ENCODE data around the gene INAVA.
"Not testable (repeated sequence)": the region's sequence is repeated elsewhere in the genome, so short reads cannot be mapped to it uniquely, and the experiment has no call there.

Gene INAVA

DNA sequence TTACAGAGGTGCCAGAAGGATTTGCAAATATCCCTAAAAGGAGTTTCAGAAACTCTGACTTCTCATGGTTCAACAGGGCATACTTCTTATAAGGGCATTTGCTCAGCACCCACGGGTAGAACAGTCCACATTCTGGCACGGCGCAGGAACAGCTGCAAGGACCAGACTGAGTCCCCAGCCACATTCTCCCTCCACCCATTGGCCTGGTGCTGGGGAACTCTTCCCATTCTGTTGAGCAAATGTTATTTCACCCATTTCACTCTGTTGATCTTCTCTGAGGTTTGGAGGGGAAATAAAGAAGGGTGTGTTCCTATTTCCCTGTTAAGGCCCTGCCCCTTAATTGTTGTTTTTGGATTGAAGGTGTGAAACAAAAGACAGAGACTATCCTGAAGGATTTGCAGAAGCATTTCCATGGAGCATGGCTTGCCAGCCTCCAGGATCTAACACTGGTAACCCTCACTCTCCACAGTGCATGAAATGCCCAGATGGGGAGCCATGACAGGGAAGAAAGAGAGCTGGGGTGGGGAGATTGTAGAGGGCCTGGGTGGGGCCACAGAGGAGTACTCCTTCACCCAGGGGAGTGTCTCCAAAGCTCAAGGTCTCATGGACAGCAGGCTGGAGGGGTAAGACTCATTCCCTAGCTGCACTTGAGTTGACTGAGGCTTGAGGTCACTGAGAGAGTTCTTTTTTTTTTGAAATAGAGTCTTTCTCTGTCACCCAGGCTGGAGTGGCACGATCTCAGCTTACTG is 35.0 kb downstream of the INAVA start:
- H3F3A ChIP-seq (ENCODE audit: control insufficient read depth, insufficient read depth): no peaks in the 10 kb centered on the region
- no peak overlapping the region for H3K4me3 ChIP-seq (ENCODE audit: low read length)
- H3K9me3 ChIP-seq (ENCODE audit: control insufficient read depth, insufficient read depth, low read length): no peaks in the 10 kb centered on the region
- H3K27ac ChIP-seq (ENCODE audit: low read depth, low read length): no peak overlapping the region
- H3K4me1 ChIP-seq (ENCODE audit: control insufficient read depth, low read length): no peaks in the 10 kb centered on the region
- H3K9me2 ChIP-seq (replicated peaks; ENCODE audit: control insufficient read depth, low read length): no peaks in the 10 kb centered on the region
- H3K36me3 ChIP-seq (ENCODE audit: control insufficient read depth, low read length): no peaks in the 10 kb centered on the region
- no peaks in the 10 kb centered on the region for H3K27me3 ChIP-seq (ENCODE audit: control insufficient read depth, low read length)
- no peak overlapping the region for H3K4me2 ChIP-seq (ENCODE audit: low read length)
- no peak for TF ChIP-seq EZH2phosphoT487 (IDR thresholded peaks at IDR 0.05; ENCODE audit: borderline replicate concordance, low read length)
- no peak for TF ChIP-seq CTCF (IDR thresholded peaks at IDR 0.05; ENCODE audit: low read depth, low read length, poor library complexity, severe bottlenecking)
- H3K79me2 ChIP-seq (ENCODE audit: control insufficient read depth, low read length): no peaks in the 10 kb centered on the region
- H4K20me1 ChIP-seq (ENCODE audit: control insufficient read depth, insufficient read depth, low read depth, low read length): no peaks in the 10 kb centered on the region

- H3K4me1 ChIP-seq (ENCODE audit: control insufficient read depth, low read length); H3K27me3 ChIP-seq (ENCODE audit: control insufficient read depth, low read length); H3K79me2 ChIP-seq (ENCODE audit: control insufficient read depth, low read length); H3K4me2 ChIP-seq (ENCODE audit: low read length); H3K36me3 ChIP-seq (ENCODE audit: control insufficient read depth, low read length); H4K20me1 ChIP-seq (ENCODE audit: control insufficient read depth, insufficient read depth, low read depth, low read length); H3K4me3 ChIP-seq (ENCODE audit: low read length); H3K27ac ChIP-seq (ENCODE audit: low read depth, low read length); H3K9me2 ChIP-seq (replicated peaks; ENCODE audit: control insufficient read depth, low read length); H3F3A ChIP-seq (ENCODE audit: control insufficient read depth, insufficient read depth); H3K9me3 ChIP-seq (ENCODE audit: control insufficient read depth, insufficient read depth, low read length): not testable (repeated sequence)
These were observed 35.6 kb downstream of the INAVA start for GRCh38 chr1:200930285-200930684.

DNA sequence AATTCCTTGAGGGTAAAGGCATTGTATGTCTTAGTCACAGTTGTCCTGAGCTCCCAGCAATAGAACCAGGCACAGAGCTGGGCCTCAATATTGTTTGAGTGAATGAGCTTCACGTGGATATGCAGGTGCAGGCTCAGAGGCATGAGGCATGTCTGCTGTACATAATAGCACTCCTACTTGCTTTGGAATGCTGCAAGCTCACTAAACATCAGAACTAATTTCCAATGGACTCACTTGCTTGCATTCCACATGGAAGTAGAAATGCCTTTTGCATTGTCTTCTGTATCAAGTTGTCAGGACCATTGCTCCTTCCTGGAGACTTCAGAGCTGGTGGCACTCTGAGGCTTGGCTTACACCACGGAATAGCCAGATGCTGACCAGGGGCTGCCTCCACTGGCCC is 37.1 kb downstream of the INAVA start:
- H3K9me2 ChIP-seq (replicated peaks; ENCODE audit: control insufficient read depth, low read length): no peaks in the 10 kb centered on the region
- H3K4me1 ChIP-seq (ENCODE audit: control insufficient read depth, low read length): no peaks in the 10 kb centered on the region
- no peaks in the 10 kb centered on the region for H3F3A ChIP-seq (ENCODE audit: control insufficient read depth, insufficient read depth)
- H3K79me2 ChIP-seq (ENCODE audit: control insufficient read depth, low read length): no peaks in the 10 kb centered on the region
- no peak overlapping the region for H3K4me2 ChIP-seq (ENCODE audit: low read length)
- H3K27me3 ChIP-seq (ENCODE audit: control insufficient read depth, low read length): no peaks in the 10 kb centered on the region
- H3K9me3 ChIP-seq (ENCODE audit: control insufficient read depth, insufficient read depth, low read length): no peaks in the 10 kb centered on the region
- no peak overlapping the region for H3K27ac ChIP-seq (ENCODE audit: low read depth, low read length)
- no peaks in the 10 kb centered on the region for H4K20me1 ChIP-seq (ENCODE audit: control insufficient read depth, insufficient read depth, low read depth, low read length)
- H3K36me3 ChIP-seq (ENCODE audit: control insufficient read depth, low read length): no peaks in the 10 kb centered on the region
- H3K4me3 ChIP-seq (ENCODE audit: low read length): no peak overlapping the region
- TF ChIP-seq EZH2phosphoT487 (IDR thresholded peaks at IDR 0.05; ENCODE audit: borderline replicate concordance, low read length): no peak
- TF ChIP-seq CTCF (IDR thresholded peaks at IDR 0.05; ENCODE audit: low read depth, low read length, poor library complexity, severe bottlenecking): no peak

- Histone ChIP-seq H3F3A (ENCODE audit: control insufficient read depth, insufficient read depth) (no peaks in the 10 kb centered on the region), H3K27ac (ENCODE audit: low read depth, low read length) (no peak overlapping the region), H3K27me3 (ENCODE audit: control insufficient read depth, low read length) (no peaks in the 10 kb centered on the region), H4K20me1 (ENCODE audit: control insufficient read depth, insufficient read depth, low read depth, low read length) (no peaks in the 10 kb centered on the region), H3K4me3 (ENCODE audit: low read length) (no peak overlapping the region), H3K9me2 (replicated peaks; ENCODE audit: control insufficient read depth, low read length) (no peaks in the 10 kb centered on the region), H3K9me3 (ENCODE audit: control insufficient read depth, insufficient read depth, low read length) (no peaks in the 10 kb centered on the region), H3K4me2 (ENCODE audit: low read length) (no peak overlapping the region), H3K4me1 (ENCODE audit: control insufficient read depth, low read length) (no peaks in the 10 kb centered on the region), H3K79me2 (ENCODE audit: control insufficient read depth, low read length) (no peaks in the 10 kb centered on the region), H3K36me3 (ENCODE audit: control insufficient read depth, low read length) (no peaks in the 10 kb centered on the region)
- TF ChIP-seq EZH2phosphoT487 (IDR thresholded peaks at IDR 0.05; ENCODE audit: borderline replicate concordance, low read length): no peak
- TF ChIP-seq CTCF (IDR thresholded peaks at IDR 0.05; ENCODE audit: low read depth, low read length, poor library complexity, severe bottlenecking): no peak
These were observed 40.1 kb downstream of the INAVA start for GRCh38 chr1:200934676-200935245.

DNA sequence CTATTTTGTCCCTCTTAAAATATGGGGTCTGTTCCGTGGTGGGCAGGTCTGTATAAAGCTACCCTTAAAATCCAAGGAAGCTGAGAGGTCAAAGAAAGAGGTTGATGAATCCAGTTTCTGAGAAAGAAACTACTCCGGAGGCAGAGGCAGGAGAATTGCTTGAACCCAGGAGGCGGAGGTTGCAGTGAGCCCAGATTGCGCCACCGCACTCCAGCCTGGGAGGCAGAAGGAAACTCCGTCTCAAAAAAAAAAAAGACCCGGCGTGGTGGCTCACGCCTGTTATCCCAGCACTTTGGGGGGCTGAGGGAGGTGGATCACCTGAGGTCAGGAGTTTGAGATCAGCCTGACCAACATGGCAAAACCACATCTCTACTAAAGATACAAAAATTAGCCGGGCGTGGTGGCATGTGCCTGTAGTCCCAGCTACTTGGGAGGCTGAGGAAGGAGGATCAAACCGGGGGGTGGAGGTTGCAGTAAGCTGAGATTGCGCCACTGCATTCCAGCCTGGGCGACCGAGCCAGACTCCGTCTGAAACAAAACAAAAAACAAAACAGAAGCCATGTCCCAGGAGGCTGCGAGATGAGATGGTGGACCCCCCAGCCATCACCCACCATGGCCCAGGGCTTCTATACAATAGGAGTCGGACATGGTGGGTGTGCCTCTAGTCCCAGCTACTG is 40.7 kb downstream of the INAVA start:
- not testable (repeated sequence) for H3K79me2 ChIP-seq (ENCODE audit: control insufficient read depth, low read length)

More for the DNA sequence above, 40.7 kb downstream of the INAVA start:
- H3K9me3 ChIP-seq (ENCODE audit: control insufficient read depth, insufficient read depth, low read length); H3K27me3 ChIP-seq (ENCODE audit: control insufficient read depth, low read length); H3F3A ChIP-seq (ENCODE audit: control insufficient read depth, insufficient read depth); H3K4me1 ChIP-seq (ENCODE audit: control insufficient read depth, low read length); H3K4me3 ChIP-seq (ENCODE audit: low read length); H3K9me2 ChIP-seq (replicated peaks; ENCODE audit: control insufficient read depth, low read length); H4K20me1 ChIP-seq (ENCODE audit: control insufficient read depth, insufficient read depth, low read depth, low read length); H3K36me3 ChIP-seq (ENCODE audit: control insufficient read depth, low read length); H3K27ac ChIP-seq (ENCODE audit: low read depth, low read length); H3K4me2 ChIP-seq (ENCODE audit: low read length): not testable (repeated sequence)

All from DOHH2 (cell line).